ENCODE results near the gene MEP1A.

MEP1A gene

DNA sequence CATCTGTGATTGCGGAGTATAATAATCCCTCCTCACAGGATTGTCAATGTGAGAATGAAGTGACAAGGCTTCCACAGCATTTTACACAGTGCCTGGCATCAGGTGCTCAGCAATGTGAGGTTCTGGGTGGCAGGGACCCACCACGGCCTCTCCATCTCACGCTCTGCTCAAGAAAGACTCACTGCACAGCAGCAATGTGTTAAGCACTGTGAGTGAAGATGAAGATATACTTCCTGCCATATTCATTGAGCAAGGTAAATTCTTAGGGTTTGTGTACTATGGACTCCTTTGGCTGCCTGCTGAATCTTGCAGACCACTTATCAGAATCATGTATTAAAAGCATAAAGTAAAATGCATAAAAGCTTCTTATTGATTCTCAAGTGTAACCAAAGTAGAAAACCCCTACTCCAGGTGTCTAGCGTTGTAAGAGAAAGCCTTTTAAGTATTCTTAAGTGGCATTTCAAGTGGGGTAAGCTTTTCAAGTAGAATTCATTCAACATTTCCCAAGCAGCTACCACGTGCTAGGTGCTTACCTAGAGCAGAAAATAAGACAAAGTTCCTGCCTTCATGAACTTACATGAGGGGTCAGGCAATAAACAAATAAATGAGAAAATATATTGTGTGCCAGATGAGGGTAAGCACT lies 17.0 kb upstream of the MEP1A start:
- DNase-seq (ENCODE audit: low spot score), result no peak

DNA sequence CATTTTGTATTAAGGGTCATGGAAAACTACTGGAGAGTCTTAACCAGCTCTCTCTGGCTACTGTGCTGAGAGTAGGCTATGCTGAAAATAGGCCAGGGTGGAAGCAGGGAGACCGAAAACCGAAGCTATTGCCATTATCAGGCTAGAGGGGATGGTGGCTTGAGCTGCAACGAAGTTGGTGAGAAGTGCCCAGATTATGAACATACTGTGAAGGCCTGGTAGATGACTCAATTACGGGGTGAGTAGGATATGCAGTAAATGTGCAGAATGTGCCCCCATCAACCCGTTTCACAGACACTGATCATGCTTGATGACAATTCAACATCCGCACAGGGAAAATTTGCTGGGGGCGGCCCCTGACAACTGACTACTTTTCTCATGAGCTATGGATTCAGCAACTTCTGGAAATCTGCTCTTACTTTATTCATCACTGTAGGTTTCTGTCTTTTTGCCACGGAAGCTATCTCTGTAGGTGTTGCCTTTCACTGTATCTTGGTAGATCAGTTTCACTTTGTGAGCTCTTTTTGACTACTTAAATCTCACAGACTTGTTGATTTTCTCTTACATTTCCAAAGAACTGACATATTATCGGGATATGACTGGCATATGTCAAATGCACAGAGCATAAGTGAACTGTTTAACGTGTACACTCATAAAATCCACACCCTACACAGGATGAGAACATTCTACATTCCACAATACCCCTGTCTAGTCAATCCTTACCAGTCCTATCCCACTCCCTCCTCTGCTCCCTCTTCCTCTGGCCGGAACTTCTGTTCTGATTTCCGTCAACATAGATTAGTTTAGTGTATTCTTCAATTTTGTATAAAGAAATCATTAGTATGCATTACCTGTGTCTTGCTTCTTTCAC lies 15.5 kb upstream of the MEP1A start:
- DNase-seq (ENCODE audit: low spot score), result no peak

DNA sequence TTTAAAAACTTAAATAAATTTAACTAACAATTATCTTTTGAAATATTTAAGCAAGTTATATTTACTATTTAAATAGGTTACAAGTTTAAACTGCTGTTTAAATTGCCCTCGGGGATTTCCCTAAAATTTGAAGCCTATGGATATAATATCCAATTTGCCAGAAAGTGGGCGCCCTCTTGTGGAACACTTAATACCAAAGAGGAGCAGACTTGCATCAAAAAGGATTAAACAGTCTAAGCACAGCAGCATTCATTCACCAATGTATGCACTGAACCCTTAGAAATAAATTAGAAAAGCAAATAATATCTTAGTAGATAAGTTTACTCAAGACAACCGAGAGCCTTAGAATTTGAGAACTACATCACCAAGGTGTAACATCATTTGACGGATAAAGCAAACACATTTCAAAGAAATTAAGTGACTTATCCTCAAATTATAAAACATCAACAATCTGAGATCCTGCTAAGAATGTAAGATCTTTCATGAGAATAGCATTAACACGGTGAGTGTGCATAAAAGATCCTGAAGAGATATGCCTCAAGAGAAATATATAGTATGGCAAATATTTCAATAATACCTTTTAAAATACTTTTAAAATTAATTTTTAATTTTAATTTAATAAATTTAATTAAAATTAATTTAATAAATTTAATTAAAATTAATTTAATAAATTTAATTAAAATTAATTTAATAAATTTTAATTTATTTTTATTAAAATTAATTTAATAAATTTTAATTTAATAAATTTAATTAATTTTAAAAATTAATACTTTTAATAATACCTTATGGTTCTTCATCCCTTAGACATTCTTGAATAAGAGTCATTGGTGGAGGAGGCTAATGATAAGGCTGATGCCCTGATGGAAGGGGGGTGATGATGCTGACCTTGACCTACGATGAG lies 11.5 kb upstream of the MEP1A start:
- peak; percentile 37 for DNase-seq (ENCODE audit: low spot score)

DNA sequence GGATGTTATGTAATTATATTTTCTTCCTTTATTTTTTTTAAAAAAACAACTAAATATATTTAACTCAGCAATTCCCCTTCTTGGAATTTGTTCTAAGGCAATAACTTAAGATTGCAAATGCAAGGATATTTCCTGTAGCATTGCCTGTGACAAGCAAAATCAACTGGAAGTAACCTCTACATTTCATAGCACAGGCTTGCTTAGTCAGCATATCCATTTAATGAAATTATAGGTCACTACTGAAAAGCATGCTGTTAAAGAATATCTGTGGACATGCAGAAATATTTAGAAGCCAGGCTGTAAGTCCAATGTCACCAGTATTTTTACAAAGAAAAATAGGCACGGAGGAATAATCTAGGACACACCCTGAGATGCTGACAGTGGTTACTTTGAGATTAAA lies 8.7 kb upstream of the MEP1A start:
- no peak for DNase-seq (ENCODE audit: low spot score)

DNA sequence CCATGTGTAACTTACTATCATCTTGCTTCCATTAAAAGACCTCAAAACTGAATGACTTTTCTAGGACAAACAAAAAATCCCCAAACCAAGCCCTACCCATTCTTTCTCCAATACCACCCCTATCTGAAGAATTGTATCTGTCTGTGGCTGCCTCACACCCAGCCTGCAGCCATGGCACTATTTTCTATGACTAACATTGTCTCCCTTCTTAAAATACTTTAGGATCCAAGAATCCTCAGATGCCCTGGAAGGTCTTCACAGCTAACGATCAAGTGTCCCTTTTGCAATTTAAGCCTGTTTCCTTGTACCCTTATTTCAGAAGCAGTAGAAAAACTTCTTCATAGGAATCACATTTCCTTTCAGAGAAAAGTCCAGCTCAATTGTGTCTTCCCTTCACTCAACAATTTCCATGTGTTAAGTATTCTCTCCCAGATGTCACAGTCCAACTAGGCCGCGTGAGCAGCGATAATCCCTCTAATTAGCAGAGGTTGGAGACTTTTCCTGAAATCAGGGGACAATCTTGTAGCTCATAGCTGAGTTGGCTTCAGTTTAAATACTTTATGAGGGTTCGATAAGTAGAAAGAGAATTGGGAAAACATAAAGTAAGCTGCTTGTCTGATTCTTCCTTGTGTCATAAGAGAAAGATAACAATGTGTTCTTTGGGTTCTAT lies 5.2 kb upstream of the MEP1A start:
- no peak for DNase-seq (ENCODE audit: low spot score)

- no peak for DNase-seq (ENCODE audit: low spot score)
Observed at GRCh38 chr6:46788791-46789190, 4.4 kb upstream of the MEP1A start.

- no peak for DNase-seq (ENCODE audit: low spot score)
Observed at GRCh38 chr6:46789434-46790354, 3.5 kb upstream of the MEP1A start.

DNA sequence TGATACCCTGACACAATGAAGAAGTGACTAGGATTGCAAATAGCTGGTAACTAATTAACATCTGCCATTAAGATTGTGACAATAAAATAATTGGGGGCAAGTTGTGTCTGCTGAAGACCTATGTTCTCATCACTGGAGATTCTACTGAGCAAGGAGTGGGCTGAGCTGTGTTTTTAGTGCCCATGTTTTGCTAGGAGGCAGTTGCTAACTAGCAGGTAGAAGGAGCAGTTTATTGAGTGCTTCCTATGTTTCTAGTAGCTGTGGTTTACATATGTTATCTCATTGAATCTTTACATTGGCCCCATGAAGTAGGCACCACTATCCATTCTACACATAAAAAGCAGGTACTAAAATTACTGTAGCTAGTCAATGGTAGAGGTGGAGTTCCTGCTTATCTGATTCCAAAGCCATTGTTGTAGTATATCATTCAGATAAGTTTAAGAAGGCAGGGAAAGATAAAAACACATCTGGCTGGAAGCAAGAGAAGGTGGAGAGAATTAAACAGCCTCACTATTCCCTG lies 2.8 kb upstream of the MEP1A start:
- DNase-seq (ENCODE audit: low spot score), result no peak

- DNase-seq (ENCODE audit: low spot score), result no peak
Observed at GRCh38 chr6:46792635-46793034, 554 bp upstream of the MEP1A start.

- DNase-seq (ENCODE audit: low spot score), result no peak
Observed at GRCh38 chr6:46794068-46794467, 879 bp downstream of the MEP1A start.

GRCh38 chr6:46795816-46796215 lies 2.6 kb downstream of the MEP1A start:
- no peak for DNase-seq (ENCODE audit: low spot score)

- DNase-seq (ENCODE audit: low spot score), result no peak
Observed at GRCh38 chr6:46796848-46797580, 3.8 kb downstream of the MEP1A start.

DNA sequence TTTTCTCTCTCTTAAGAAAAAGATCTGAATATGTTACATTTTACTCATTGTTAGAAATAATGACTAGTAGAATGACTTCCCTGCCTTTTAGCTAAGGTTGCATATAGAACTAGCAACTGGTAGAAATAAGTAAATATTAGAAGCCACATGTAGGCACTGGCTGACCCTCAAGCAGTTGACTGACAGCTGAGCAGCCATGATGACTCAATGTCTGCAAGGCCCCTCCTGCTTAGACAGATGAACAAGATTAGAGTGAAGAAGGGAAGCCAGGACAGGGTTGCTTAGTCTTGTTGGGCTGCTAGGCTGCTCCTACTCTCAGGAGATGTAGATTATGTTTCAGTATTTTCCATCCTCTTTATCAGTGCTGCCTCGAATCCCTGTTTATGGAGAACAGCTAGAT lies 6.5 kb downstream of the MEP1A start:
- DNase-seq (ENCODE audit: low spot score), result no peak

DNA sequence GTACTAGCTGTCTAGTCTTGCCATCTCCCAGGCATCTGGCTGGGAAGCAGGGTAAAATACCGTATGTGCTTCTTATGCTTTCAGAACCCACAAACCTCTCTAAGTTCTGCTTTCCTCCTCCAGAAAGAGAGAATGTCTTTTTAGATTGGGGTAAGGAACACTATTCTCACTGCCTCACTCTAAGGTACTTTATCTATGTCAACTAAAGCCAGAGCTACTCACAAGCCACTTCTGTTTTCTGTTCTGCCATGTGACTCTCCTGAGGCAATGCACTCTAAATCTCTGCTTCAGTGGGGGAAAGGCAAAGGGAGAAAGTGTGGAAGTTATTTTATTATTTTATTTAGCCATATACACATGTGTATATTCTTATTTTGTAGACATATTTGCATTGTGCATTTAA lies 15.6 kb downstream of the MEP1A start:
- no peak for DNase-seq (ENCODE audit: low spot score)

GRCh38 chr6:46815130-46815529 lies 21.9 kb downstream of the MEP1A start:
- no peak for DNase-seq (ENCODE audit: low spot score)

DNA sequence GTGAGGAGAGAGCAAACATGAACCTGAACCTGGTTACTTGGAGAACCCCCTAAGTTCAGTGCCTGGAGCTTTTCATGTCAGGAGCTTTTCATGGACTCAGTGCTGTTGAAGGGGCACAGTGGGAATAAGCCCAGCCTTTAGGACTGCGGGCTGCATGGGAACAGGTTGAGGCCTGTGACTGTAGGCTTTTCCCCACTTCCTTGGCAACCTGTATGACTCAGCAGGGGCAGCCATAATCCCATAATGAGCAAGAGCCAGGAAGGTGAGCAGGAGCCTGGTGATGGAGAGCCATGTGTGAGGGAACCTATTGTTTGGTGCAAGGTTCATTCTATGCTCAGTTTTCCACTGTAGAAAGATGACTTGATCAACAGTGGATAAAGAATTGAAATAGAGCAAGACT lies 23.4 kb downstream of the MEP1A start:
- DNase-seq (ENCODE audit: low spot score), result no peak

- no peak for DNase-seq (ENCODE audit: low spot score)
Observed at GRCh38 chr6:46819561-46819960, 26.4 kb downstream of the MEP1A start.

GRCh38 chr6:46821458-46821881 lies 28.3 kb downstream of the MEP1A start:
- DNase-seq (ENCODE audit: low spot score), result no peak

DNA sequence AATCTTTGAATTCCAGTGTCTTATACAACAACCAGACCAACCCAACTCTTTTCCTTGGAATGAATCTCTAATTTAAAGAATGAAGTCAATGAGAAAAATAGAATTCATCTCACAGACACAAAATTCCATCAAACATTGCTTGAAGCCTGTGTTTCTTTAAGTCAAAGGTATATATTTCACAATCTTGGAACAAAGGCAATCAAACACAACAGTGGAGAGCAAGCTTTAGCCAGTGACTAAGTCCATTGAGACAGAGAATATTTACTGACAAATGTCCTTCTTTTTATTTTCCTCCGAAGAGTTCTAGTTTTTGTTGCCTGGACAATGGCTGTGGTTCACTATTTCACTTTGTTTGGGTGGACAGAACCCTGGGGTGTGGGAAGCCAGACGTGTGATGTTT lies 35.8 kb downstream of the MEP1A start:
- no peak for DNase-seq (ENCODE audit: low spot score)

- no peak for DNase-seq (ENCODE audit: low spot score)
Observed at GRCh38 chr6:46832816-46833215, 39.6 kb downstream of the MEP1A start.
